ENCODE data around the gene AMOTL2. TPM values are rescaled to one million over a fixed set of nuclear protein-coding genes. Genes with fewer than 3 reads are reported as not detected.
A peak's percentile ranks its signal among the peaks of the same experiment; 100 is the strongest.

AMOTL2 gene
- under 1 TPM in 1 of 2 experiments, not detected in 1; 0.31 TPM for total RNA-seq

- Mint-ChIP-seq H3K4me3 (peak within 1 kb of the TSS; percentile 79), H3K9me3 (no peaks in the 10 kb centered on the region), H3K27me3 (ENCODE audit: low read depth) (peaks cover 28% of the 10 kb centered on the region), H3K4me1 (ENCODE audit: low read depth) (peaks cover 14% of the 10 kb centered on the region), H3K36me3 (ENCODE audit: low read depth) (no peaks in the 10 kb centered on the region), H3K27ac (no peak within 1 kb of the TSS)
- CTCF ChIA-PET: interaction anchor here (0.6 to 0.9 kb wide), 5 partner anchors 18 to 136 kb away, joined by 3 to 4 read pairs (median 3); no protein-coding TSS in a partner anchor
- DNase-seq: peak; percentile 31
- intact Hi-C loops (cut with micrococcal nuclease): loop anchor here (2.0 to 10.0 kb wide), 2 partner anchors 161 to 439 kb away; no protein-coding TSS in a partner anchor
Observed at GRCh38 chr3:134374105-134374790, at the start of gene AMOTL2. AMOTL2 (minus strand) TSS chr3:134374447; CDS start chr3:134371433, 3,014 bp downstream.

GRCh38 chr3:134423153-134423552 is 48.9 kb upstream of the AMOTL2 start:
- CTCF ChIA-PET: no interaction called here
- H3K4me1 Mint-ChIP-seq (ENCODE audit: low read depth): no peaks in the 10 kb centered on the region
- H3K9me3 Mint-ChIP-seq: no peaks in the 10 kb centered on the region
- H3K4me3 Mint-ChIP-seq: no peak overlapping the region
- intact Hi-C loops (cut with micrococcal nuclease): no loop called here
- no peak for DNase-seq
- H3K27me3 Mint-ChIP-seq (ENCODE audit: low read depth): no peaks in the 10 kb centered on the region
- no peak overlapping the region for H3K27ac Mint-ChIP-seq
- H3K36me3 Mint-ChIP-seq (ENCODE audit: low read depth): no peaks in the 10 kb centered on the region

- DNase-seq: no peak
- no peaks in the 10 kb centered on the region for H3K9me3 Mint-ChIP-seq
- no peak overlapping the region for H3K4me3 Mint-ChIP-seq
- H3K4me1 Mint-ChIP-seq (ENCODE audit: low read depth): no peaks in the 10 kb centered on the region
- intact Hi-C loops (cut with micrococcal nuclease): no loop called here
- H3K27me3 Mint-ChIP-seq (ENCODE audit: low read depth): no peaks in the 10 kb centered on the region
- CTCF ChIA-PET: no interaction called here
- no peak overlapping the region for H3K27ac Mint-ChIP-seq
- no peaks in the 10 kb centered on the region for H3K36me3 Mint-ChIP-seq (ENCODE audit: low read depth)
Observed at GRCh38 chr3:134419960-134420321, 45.7 kb upstream of the AMOTL2 start.

GRCh38 chr3:134419214-134419959 is 45.1 kb upstream of the AMOTL2 start:
- CTCF ChIA-PET: no interaction called here
- Mint-ChIP-seq H3K4me1 (ENCODE audit: low read depth) (no peaks in the 10 kb centered on the region), H3K4me3 (no peak overlapping the region), H3K27ac (no peak overlapping the region), H3K36me3 (ENCODE audit: low read depth) (no peaks in the 10 kb centered on the region), H3K9me3 (peaks cover 2% of the 10 kb centered on the region), H3K27me3 (ENCODE audit: low read depth) (peaks cover 2% of the 10 kb centered on the region)
- no peak for DNase-seq
- intact Hi-C loops (cut with micrococcal nuclease): no loop called here

- peaks cover 58% of the 10 kb centered on the region for H3K27me3 Mint-ChIP-seq (ENCODE audit: low read depth)
- H3K36me3 Mint-ChIP-seq (ENCODE audit: low read depth): no peaks in the 10 kb centered on the region
- CTCF ChIA-PET: no interaction called here
- H3K27ac Mint-ChIP-seq: no peak overlapping the region
- no peaks in the 10 kb centered on the region for H3K9me3 Mint-ChIP-seq
- intact Hi-C loops (cut with micrococcal nuclease): no loop called here
- peaks cover 4% of the 10 kb centered on the region for H3K4me1 Mint-ChIP-seq (ENCODE audit: low read depth)
- no peak overlapping the region for H3K4me3 Mint-ChIP-seq
- no peak for DNase-seq
Observed at GRCh38 chr3:134409041-134409440, 34.8 kb upstream of the AMOTL2 start.

GRCh38 chr3:134407239-134407625 is 33.0 kb upstream of the AMOTL2 start:
- no peak for DNase-seq
- Mint-ChIP-seq H3K9me3 (peaks cover 9% of the 10 kb centered on the region), H3K4me3 (no peak overlapping the region), H3K36me3 (ENCODE audit: low read depth) (no peaks in the 10 kb centered on the region), H3K4me1 (ENCODE audit: low read depth) (peaks cover 4% of the 10 kb centered on the region), H3K27ac (no peak overlapping the region), H3K27me3 (ENCODE audit: low read depth) (peaks cover 60% of the 10 kb centered on the region)
- CTCF ChIA-PET: no interaction called here
- intact Hi-C loops (cut with micrococcal nuclease): no loop called here

- Mint-ChIP-seq H3K27me3 (ENCODE audit: low read depth) (peaks cover 62% of the 10 kb centered on the region), H3K4me3 (no peak overlapping the region), H3K36me3 (ENCODE audit: low read depth) (no peaks in the 10 kb centered on the region), H3K9me3 (peaks cover 15% of the 10 kb centered on the region), H3K4me1 (ENCODE audit: low read depth) (peaks cover 4% of the 10 kb centered on the region), H3K27ac (no peak overlapping the region)
- DNase-seq: no peak
- intact Hi-C loops (cut with micrococcal nuclease): no loop called here
- CTCF ChIA-PET: no interaction called here
Observed at GRCh38 chr3:134406331-134407238, 32.3 kb upstream of the AMOTL2 start.

GRCh38 chr3:134404366-134404885 is 30.2 kb upstream of the AMOTL2 start:
- Mint-ChIP-seq H3K27me3 (ENCODE audit: low read depth) (peaks cover 53% of the 10 kb centered on the region), H3K9me3 (peaks cover 15% of the 10 kb centered on the region), H3K4me1 (ENCODE audit: low read depth) (peaks cover 4% of the 10 kb centered on the region), H3K27ac (no peak overlapping the region), H3K4me3 (no peak overlapping the region), H3K36me3 (ENCODE audit: low read depth) (no peaks in the 10 kb centered on the region)
- intact Hi-C loops (cut with micrococcal nuclease): no loop called here
- CTCF ChIA-PET: no interaction called here
- DNase-seq: no peak

- intact Hi-C loops (cut with micrococcal nuclease): no loop called here
- DNase-seq: no peak
- Mint-ChIP-seq H3K4me1 (ENCODE audit: low read depth) (no peaks in the 10 kb centered on the region), H3K9me3 (peaks cover 10% of the 10 kb centered on the region), H3K27me3 (ENCODE audit: low read depth) (peaks cover 27% of the 10 kb centered on the region), H3K27ac (no peak overlapping the region), H3K36me3 (ENCODE audit: low read depth) (no peaks in the 10 kb centered on the region), H3K4me3 (no peak overlapping the region)
- CTCF ChIA-PET: interaction anchor here (1.2 kb wide), 1 partner anchor 76 kb away, joined by 3 read pairs; no protein-coding TSS in a partner anchor
Observed at GRCh38 chr3:134397755-134398154, 23.5 kb upstream of the AMOTL2 start.

- intact Hi-C loops (cut with micrococcal nuclease): no loop called here
- CTCF ChIA-PET: no interaction called here
- H3K27ac Mint-ChIP-seq: no peak overlapping the region
- no peaks in the 10 kb centered on the region for H3K36me3 Mint-ChIP-seq (ENCODE audit: low read depth)
- no peaks in the 10 kb centered on the region for H3K4me1 Mint-ChIP-seq (ENCODE audit: low read depth)
- peaks cover 22% of the 10 kb centered on the region for H3K27me3 Mint-ChIP-seq (ENCODE audit: low read depth)
- no peak overlapping the region for H3K4me3 Mint-ChIP-seq
- DNase-seq: no peak
- no peaks in the 10 kb centered on the region for H3K9me3 Mint-ChIP-seq
Observed at GRCh38 chr3:134395103-134395502, 20.9 kb upstream of the AMOTL2 start.

GRCh38 chr3:134394380-134394779 is 20.1 kb upstream of the AMOTL2 start:
- H3K4me3 Mint-ChIP-seq: no peak overlapping the region
- H3K27me3 Mint-ChIP-seq (ENCODE audit: low read depth): peaks cover 21% of the 10 kb centered on the region
- intact Hi-C loops (cut with micrococcal nuclease): no loop called here
- H3K4me1 Mint-ChIP-seq (ENCODE audit: low read depth): no peaks in the 10 kb centered on the region
- DNase-seq: no peak
- no peak overlapping the region for H3K27ac Mint-ChIP-seq
- CTCF ChIA-PET: no interaction called here
- H3K36me3 Mint-ChIP-seq (ENCODE audit: low read depth): no peaks in the 10 kb centered on the region
- no peaks in the 10 kb centered on the region for H3K9me3 Mint-ChIP-seq

GRCh38 chr3:134393074-134393473 is 18.8 kb upstream of the AMOTL2 start:
- Mint-ChIP-seq H3K27ac (no peak overlapping the region), H3K27me3 (ENCODE audit: low read depth) (peaks cover 18% of the 10 kb centered on the region), H3K36me3 (ENCODE audit: low read depth) (no peaks in the 10 kb centered on the region), H3K4me3 (no peak overlapping the region), H3K9me3 (no peaks in the 10 kb centered on the region), H3K4me1 (ENCODE audit: low read depth) (no peaks in the 10 kb centered on the region)
- no peak for DNase-seq
- intact Hi-C loops (cut with micrococcal nuclease): no loop called here
- CTCF ChIA-PET: interaction anchor here (0.7 kb wide), 2 partner anchors 18 to 196 kb away, joined by 3 read pairs; no protein-coding TSS in a partner anchor
